DND-41 (cell line): ENCODE data around the gene DAPP1.

Experiments
- ATAC-seq: fragments of 200-7000 bp; cut with Tn5 transposase; 3 replicates; pipeline ENCODE4 v1.9.1; 2021; ENCODE audit warnings: low read depth; ENCODE audit not compliant: insufficient read depth
- DNase-seq: peaks from one replicate; pipeline ENCODE4 v3.0.0-alpha.2; 2020
- H2AFZ ChIP-seq: 2 replicates; pipeline ENCODE4 v1.6.0; 2012; ENCODE audit warnings: low read depth, low read length
- H3K27ac ChIP-seq: 2 replicates; pipeline ENCODE4 v1.5.1; 2012; ENCODE audit warnings: low read length, inconsistent platforms
- H3K27me3 ChIP-seq: fragments of 200-600 bp; sonication (generic); 2 replicates; pipeline ENCODE4 v1.6.0; 2012; ENCODE audit warnings: low read length, mild to moderate bottlenecking, inconsistent platforms; ENCODE audit not compliant: insufficient read depth, poor library complexity
- H3K36me3 ChIP-seq: 2 replicates; pipeline ENCODE4 v1.5.1; 2012; ENCODE audit warnings: low read length, inconsistent platforms; ENCODE audit not compliant: insufficient read depth
- H3K4me1 ChIP-seq: 2 replicates; pipeline ENCODE4 v1.5.1; 2012; ENCODE audit warnings: mild to moderate bottlenecking, low read length; ENCODE audit not compliant: insufficient read depth
- H3K4me2 ChIP-seq: 2 replicates; pipeline ENCODE4 v1.6.0; 2012; ENCODE audit warnings: mild to moderate bottlenecking, moderate library complexity, low read length, inconsistent platforms; ENCODE audit not compliant: insufficient read depth
- H3K4me3 ChIP-seq, 2 experiments: fragments of 200-600 bp in 1 of 2; shearing (Covaris generic) in 1 of 2; 2 replicates each; pipeline ENCODE4 v1.5.1; 2012 to 2016; ENCODE audit warnings: inconsistent platforms in 2 of 2, low read length in 2 of 2, mild to moderate bottlenecking in 2 of 2, low read depth in 1 of 2, moderate library complexity in 1 of 2
- H3K79me2 ChIP-seq: 2 replicates; pipeline ENCODE4 v1.6.0; 2012; ENCODE audit warnings: low read length, inconsistent platforms; ENCODE audit not compliant: insufficient read depth
- H3K9ac ChIP-seq: 2 replicates; pipeline ENCODE4 v1.6.0; 2012; ENCODE audit warnings: low read depth, mild to moderate bottlenecking, inconsistent platforms, low read length, moderate library complexity
- H3K9me3 ChIP-seq: 2 replicates; pipeline ENCODE4 v1.5.1; 2012; ENCODE audit warnings: low read length, moderate library complexity, mild to moderate bottlenecking, inconsistent platforms; ENCODE audit not compliant: insufficient read depth, severe bottlenecking
- H4K20me1 ChIP-seq: 2 replicates; pipeline ENCODE4 v1.6.0; 2012; ENCODE audit warnings: low read length; ENCODE audit not compliant: insufficient read depth
- EZH2 ChIP-seq: IDR thresholded peaks from 3 replicates; pipeline ENCODE4 v1.6.1; 2012; ENCODE audit warnings: borderline replicate concordance, low read depth, mild to moderate bottlenecking, moderate library complexity, low read length, inconsistent platforms; ENCODE audit not compliant: severe bottlenecking
- TF ChIP-seq, protein P1 (sequence below): IDR thresholded peaks from 2 replicates; pipeline ENCODE4 v1.5.1; 2012; ENCODE audit warnings: borderline replicate concordance, low read length, moderate library complexity, mild to moderate bottlenecking; ENCODE audit not compliant: poor library complexity, severe bottlenecking; ENCODE audit errors: extremely low read depth

The DAPP1 gene

GRCh38 chr4:99863804-99864203, 47.2 kb downstream of the DAPP1 start:
- H3K4me2 ChIP-seq: no peak overlapping the region
- no peak overlapping the region for H3K9ac ChIP-seq
- H2AFZ ChIP-seq: no peak overlapping the region
- H3K4me3 ChIP-seq: no peak overlapping the region
- TF ChIP-seq EZH2: no peak
- H3K27me3 ChIP-seq: no peaks in the 10 kb centered on the region
- DNase-seq (no peak), ATAC-seq (no peak)
- H3K4me1 ChIP-seq: no peaks in the 10 kb centered on the region
- H3K36me3 ChIP-seq: no peaks in the 10 kb centered on the region
- no peaks in the 10 kb centered on the region for H3K79me2 ChIP-seq
- no peak overlapping the region for H3K27ac ChIP-seq
- no peaks in the 10 kb centered on the region for H4K20me1 ChIP-seq
- H3K9me3 ChIP-seq: no peaks in the 10 kb centered on the region

DNA sequence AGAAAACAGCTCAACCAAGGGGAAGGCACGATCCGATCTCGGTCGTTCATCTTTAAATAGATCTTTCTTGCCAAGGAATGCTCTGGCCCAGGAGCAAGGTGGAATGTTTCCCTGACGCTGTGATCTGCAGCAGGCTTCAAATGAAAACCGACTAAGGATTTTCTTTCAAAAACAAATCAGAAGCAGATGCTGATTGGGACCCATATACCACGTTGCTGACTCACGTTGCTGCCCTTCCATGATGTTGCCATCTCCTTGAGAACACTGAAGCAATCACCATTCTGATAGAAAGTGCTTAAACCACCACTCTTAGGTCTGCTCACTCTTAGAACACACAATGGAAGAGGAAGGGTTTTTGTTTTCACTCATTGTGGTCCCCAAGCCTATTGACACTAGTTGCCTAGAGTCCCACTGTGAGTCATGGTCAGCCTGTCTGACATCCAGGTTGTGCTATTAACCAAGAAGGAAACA, 51.5 kb downstream of the DAPP1 start:
- Histone ChIP-seq H4K20me1 (no peaks in the 10 kb centered on the region), H3K4me1 (no peaks in the 10 kb centered on the region), H2AFZ (no peak overlapping the region), H3K79me2 (no peaks in the 10 kb centered on the region), H3K36me3 (no peaks in the 10 kb centered on the region), H3K9me3 (no peaks in the 10 kb centered on the region), H3K27me3 (no peaks in the 10 kb centered on the region), H3K4me2 (no peak overlapping the region), H3K4me3 (no peak overlapping the region), H3K9ac (no peak overlapping the region), H3K27ac (no peak overlapping the region)
- TF ChIP-seq EZH2: no peak
- TF ChIP-seq, protein P1, sequence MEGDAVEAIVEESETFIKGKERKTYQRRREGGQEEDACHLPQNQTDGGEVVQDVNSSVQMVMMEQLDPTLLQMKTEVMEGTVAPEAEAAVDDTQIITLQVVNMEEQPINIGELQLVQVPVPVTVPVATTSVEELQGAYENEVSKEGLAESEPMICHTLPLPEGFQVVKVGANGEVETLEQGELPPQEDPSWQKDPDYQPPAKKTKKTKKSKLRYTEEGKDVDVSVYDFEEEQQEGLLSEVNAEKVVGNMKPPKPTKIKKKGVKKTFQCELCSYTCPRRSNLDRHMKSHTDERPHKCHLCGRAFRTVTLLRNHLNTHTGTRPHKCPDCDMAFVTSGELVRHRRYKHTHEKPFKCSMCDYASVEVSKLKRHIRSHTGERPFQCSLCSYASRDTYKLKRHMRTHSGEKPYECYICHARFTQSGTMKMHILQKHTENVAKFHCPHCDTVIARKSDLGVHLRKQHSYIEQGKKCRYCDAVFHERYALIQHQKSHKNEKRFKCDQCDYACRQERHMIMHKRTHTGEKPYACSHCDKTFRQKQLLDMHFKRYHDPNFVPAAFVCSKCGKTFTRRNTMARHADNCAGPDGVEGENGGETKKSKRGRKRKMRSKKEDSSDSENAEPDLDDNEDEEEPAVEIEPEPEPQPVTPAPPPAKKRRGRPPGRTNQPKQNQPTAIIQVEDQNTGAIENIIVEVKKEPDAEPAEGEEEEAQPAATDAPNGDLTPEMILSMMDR: no peak
- no peak for ATAC-seq
- DNase-seq: no peak

DNA sequence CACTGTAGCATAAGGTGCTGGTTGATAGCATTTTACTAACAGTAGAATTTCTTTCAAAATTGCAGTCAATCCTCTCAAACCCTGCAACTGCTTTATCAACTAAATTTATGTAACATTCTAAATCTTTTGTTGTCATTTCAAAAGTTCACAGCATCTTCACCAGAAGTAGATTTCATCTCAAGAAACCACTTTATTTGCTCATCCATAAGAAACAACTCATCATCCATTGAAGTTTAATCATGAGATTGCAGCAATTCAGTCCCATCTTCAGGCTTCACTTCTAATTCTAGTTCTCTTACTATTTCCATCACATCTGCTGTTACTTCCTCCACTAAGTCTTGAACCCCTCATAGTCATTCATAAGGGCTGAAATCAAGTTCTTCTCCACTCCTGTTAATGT, 55.9 kb downstream of the DAPP1 start:
- Histone ChIP-seq H3K4me3 (no peak overlapping the region), H3K79me2 (no peaks in the 10 kb centered on the region), H3K4me2 (no peak overlapping the region), H3K27ac (no peak overlapping the region), H3K27me3 (no peaks in the 10 kb centered on the region), H3K36me3 (no peaks in the 10 kb centered on the region), H2AFZ (no peak overlapping the region), H3K9ac (no peak overlapping the region), H4K20me1 (no peaks in the 10 kb centered on the region), H3K9me3 (no peaks in the 10 kb centered on the region), H3K4me1 (no peaks in the 10 kb centered on the region)
- TF ChIP-seq, protein P1: no peak
- no peak for TF ChIP-seq EZH2
- no peak for ATAC-seq
- DNase-seq: no peak

- no peak overlapping the region for H3K27ac ChIP-seq
- no peak for TF ChIP-seq EZH2
- TF ChIP-seq, protein P1: no peak
- no peak overlapping the region for H3K4me2 ChIP-seq
- no peaks in the 10 kb centered on the region for H3K79me2 ChIP-seq
- no peak overlapping the region for H2AFZ ChIP-seq
- no peaks in the 10 kb centered on the region for H3K4me1 ChIP-seq
- ATAC-seq: no peak
- DNase-seq: no peak
- no peaks in the 10 kb centered on the region for H3K9me3 ChIP-seq
- H3K36me3 ChIP-seq: peaks cover 18% of the 10 kb centered on the region
- H3K4me3 ChIP-seq: no peak overlapping the region
- H4K20me1 ChIP-seq: no peaks in the 10 kb centered on the region
- H3K27me3 ChIP-seq: no peaks in the 10 kb centered on the region
- H3K9ac ChIP-seq: no peak overlapping the region
These were observed 58.4 kb downstream of the DAPP1 start for GRCh38 chr4:99875071-99875470.
